ENCODE data around the gene PRRC2B. TPM values are rescaled to one million over a fixed set of nuclear protein-coding genes. Genes with fewer than 3 reads are reported as not detected.
"Not testable (repeated sequence)": the region's sequence is repeated elsewhere in the genome, so short reads cannot be mapped to it uniquely, and the experiment has no call there.

The PRRC2B gene
- total RNA-seq, 1 donor from 2014 or later = 80.7 TPM

DNA sequence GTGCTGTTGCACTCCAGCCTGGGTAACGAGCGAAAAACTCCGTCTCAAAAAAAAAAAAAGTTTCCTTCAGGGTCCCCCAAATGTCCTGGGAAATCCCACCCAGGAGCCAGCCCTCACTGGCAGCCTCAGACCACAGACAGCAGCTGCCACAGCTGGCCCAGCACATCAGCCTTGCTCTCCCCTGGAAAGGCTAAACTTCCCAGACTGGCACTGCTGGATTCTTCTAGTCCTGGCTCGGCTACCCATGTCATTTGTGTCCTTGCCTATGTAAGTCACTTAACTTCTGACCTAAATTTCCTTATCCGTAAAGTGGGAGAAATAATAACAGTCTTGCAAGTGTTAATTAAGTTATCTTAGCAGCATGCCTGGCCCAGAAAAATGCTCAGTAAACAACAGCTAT, 8.6 kb upstream of the PRRC2B start:
- DNase-seq (ENCODE audit: low spot score) (no peak), ATAC-seq (no peak)

DNA sequence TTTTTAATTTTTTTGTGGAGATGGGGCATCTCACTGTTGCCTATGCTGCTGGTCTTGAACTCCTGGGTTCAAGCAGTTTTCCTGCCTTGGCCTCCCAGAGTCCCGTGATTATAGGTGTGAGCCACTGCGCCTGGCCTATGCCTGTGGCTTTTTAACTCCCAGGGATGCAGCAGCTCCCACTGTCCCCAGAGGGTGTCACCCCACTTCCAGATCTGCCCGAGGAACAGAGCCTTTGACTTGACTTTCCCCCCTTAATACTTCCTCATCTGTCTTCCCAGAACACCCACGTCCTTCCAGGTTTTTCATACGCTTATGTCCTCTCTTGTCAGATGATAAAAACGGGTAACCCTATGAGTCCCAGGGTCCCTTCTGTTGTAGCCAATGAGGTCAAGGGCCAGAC, 7.6 kb upstream of the PRRC2B start:
- no peak for ATAC-seq
- no peak for DNase-seq (ENCODE audit: low spot score)

GRCh38 chr9:131387394-131387793, 6.5 kb upstream of the PRRC2B start:
- ATAC-seq (no peak), DNase-seq (ENCODE audit: low spot score) (no peak)

DNA sequence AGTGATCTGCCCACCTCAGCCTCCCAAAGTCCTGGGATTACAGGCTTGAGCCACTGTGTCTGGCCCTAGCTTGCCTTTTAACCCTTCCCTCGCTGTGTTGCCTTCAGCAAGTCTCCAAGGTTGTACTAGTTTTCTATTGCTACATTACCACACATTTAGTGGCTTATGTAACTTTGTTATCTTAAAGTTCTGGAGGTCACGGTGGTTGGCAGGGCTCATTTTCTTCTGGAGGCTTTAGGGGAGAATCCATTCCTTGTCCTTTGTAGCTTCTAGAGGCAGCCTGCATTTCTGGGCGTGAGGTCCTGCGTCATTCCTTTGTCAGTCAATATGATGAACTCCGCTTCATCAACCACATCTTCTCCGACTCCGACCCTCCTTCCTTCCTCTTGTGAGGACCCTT, 2.9 kb upstream of the PRRC2B start:
- ATAC-seq (no peak), DNase-seq (ENCODE audit: low spot score) (no peak)

- DNase-seq (ENCODE audit: low spot score) = no peak
- ATAC-seq = no peak
These were observed 2.4 kb upstream of the PRRC2B start for GRCh38 chr9:131391504-131391903.

DNA sequence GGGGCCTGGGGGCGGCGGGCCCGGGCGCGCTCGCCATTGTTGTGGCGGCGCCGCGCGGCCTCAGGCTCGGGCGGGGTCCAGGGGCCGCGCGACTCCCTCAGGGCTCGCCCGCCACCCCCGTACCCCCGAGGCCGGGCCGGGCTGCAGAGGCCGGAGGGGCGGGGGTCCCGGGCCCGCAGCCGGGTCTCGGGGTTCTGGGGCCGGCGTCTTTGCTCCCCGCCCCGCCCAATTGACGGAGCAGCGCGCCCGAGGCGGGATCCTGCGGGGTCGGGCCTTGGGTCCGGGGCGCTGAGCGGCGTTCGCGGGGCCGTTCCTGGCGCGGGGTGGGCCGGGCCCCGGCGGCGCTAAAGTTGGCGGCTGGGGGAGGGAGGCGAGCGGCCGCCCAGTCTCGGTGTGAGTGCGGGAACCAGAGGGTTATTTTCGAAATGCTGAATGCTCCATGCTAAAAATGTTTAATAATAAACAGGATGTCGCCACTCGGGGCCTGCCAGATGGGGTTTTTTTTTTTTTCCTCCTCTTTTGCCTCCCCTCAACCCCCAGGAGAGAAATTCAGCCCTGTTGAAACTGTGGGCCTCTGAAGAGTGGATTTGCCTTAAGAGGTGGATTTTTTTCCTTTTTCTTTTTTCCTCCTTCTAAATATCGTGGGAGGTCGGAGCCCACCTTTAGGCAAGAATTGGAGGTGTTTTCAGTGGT, 724 bp downstream of the PRRC2B start:
- peak; percentile 26 for ATAC-seq
- DNase-seq (ENCODE audit: low spot score) = peak; percentile 70

- ATAC-seq = peak; percentile 34
- DNase-seq (ENCODE audit: low spot score) = peak; percentile 69
These were observed 1.5 kb downstream of the PRRC2B start for GRCh38 chr9:131395157-131396098.

GRCh38 chr9:131396099-131396479, 2.2 kb downstream of the PRRC2B start:
- not testable (repeated sequence) for DNase-seq (ENCODE audit: low spot score); ATAC-seq

- no peak for ATAC-seq
- no peak for DNase-seq (ENCODE audit: low spot score)
These were observed 2.7 kb downstream of the PRRC2B start for GRCh38 chr9:131396626-131397025.

DNA sequence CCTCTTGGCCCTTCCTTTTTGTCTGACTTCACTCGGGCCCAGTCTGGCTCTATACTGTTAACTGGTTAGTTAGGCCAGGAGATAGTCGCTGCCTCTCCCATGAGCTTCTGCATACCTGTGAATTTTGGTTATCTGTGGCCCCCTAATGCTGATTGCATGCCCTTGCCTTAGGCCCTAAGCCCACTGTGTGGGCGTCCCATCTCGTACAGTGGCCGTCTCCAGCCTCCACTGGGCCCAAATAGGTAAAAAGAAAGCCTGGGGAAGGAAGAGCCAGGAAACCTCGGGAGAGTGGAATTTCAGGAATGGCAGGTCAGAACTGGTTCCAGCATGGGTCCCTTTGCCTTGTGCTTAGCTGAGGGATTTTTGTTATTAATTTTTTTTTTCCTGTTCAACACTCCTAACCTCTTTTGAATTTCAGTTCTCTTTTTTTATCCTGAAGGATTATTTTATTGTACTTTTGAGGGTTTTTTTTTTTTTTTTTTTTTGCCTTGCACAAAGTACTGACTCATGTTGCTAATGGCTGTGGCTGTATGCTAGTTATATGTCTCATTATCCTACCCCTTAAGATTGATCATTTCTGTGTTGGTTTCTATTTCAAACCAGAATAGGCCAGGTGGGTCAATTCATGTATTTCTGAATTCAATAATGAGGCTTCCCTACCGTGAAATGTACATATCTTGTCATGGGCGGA, 3.4 kb downstream of the PRRC2B start:
- ATAC-seq (no peak), DNase-seq (ENCODE audit: low spot score) (no peak)

DNA sequence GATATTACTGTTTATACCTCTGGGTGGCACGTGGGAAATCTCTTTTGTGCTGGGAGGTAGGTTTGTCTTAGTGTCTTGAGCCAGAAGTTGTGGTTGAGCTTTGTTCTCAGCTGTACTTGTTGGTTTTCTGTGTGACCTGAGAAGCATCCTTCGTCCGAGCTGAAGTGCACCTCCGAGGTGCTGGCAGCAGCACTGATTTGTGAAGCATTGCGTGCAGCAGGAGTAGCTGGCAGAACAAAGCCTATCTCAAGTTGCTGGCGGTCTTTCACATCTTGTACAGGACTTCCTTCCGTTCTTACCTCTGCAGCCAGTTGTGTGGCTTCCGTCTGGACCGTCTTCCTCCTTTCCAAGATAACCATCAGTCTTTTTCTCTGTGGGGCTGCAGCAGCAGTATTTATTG, 4.3 kb downstream of the PRRC2B start:
- ATAC-seq (no peak), DNase-seq (ENCODE audit: low spot score) (no peak)

- ATAC-seq = no peak
- no peak for DNase-seq (ENCODE audit: low spot score)
These were observed 6.1 kb downstream of the PRRC2B start for GRCh38 chr9:131399972-131400371.

DNA sequence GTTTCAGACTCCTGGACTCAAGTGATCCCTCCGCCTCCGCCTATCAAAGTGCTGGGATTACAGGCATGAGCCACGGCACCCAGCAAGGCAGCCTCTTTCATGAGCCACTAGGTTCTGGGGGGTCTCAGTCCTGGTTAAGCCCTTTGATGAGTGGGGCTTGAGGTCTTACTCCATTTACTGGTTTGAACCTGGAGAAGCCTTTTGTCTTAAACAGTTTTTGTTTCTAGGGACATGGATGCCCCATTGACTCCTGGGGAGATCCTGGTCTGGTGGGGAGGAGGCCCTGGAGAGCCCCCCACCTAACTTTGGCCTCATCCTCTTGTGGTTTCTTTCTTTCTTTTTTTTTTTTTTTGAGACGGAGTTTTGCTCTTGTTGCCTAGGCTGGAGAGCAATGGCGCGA, 6.7 kb downstream of the PRRC2B start:
- ATAC-seq = no peak
- DNase-seq (ENCODE audit: low spot score) = no peak

- no peak for DNase-seq (ENCODE audit: low spot score)
- no peak for ATAC-seq
These were observed 8.2 kb downstream of the PRRC2B start for GRCh38 chr9:131402073-131402472.

DNA sequence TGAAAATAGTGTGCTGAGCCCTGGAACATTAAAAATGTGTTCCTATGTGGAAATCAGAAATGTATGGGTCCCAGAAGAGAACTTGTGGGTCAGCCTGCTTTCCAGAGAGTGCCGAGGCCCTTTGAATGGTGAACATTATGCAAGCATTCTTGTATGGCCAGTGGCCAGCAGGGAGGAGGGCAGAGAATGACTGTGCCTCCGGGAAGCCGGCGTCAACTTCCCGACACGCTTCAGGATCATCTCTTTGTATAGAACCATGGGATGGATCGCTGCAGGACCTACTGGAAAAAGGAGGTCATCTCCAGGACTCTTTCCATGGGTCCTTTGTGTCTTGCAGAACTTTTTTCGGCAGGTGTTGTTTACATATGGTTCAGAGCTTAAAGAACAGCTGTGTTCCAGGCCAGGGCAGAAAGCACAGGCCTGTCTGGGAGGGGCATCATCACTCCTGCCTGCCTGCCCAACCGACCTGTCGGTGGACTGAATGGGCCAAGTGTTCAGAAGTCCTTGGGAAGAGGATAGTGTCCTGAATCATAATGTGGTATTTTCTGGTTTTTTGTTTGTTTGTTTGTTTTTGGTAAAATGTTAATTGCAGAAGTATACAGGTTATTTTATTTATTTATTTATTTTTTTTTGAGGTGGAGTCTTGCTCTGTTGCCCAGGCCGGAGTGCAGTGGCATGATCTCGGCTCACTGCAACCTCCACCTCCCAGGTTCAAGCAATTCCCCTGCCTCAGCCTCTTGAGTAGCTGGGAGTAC, 9.0 kb downstream of the PRRC2B start:
- peak; percentile 84 for ATAC-seq
- peak; percentile 89 for DNase-seq (ENCODE audit: low spot score)

DNA sequence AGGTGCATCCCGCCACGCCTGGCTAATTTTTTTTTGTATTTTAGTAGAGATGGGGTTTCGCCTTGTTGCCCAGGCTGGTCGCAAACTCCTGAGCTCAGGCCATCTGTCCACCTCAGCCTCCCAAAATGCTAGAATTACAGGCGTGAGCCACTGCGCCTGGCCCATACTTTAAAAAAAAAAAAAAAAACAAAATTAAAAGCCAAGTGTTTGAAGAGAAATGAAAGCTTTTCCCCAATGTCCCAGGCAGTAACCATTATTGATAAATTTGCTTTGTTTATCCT, 9.5 kb downstream of the PRRC2B start:
- ATAC-seq (no peak), DNase-seq (ENCODE audit: low spot score) (no peak)

DNA sequence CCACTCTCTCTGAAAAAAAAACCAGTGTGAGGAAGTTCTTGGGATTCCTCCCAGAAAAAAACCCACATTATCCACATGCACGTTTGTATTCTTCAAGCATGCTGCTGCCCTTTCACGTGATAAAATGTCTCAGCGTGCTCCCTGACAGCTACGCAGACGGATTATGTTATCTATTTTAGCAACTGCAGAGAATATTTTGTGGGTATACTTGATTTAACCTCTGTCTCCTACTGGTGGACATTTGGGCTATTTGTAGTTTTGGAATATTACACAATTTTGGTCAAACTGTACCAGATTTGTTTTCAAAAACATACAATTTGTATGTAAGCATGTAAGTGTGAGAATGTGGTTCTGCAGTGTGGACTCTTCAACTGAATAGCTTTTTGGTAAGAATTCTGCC, 10.7 kb downstream of the PRRC2B start:
- no peak for DNase-seq (ENCODE audit: low spot score)
- ATAC-seq = no peak

DNA sequence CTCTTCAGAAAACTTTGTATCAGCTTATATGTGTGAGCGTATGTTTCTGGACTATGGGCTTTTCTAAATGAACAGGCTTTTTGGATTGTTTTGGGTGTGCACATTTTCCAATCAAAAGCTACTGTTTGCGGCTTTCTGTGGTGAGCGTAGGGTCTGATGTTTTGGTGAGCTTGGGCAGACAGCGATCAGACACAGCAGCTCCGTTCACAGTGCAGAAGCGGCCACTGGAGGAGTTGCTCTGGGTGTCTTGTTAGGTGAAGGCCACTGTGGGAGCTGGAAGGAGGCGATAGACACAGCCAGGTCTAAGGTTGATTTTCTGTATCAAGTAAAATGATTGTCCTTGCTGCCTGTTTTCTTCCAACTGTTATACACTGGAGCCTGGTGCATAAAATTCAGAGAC, 11.1 kb downstream of the PRRC2B start:
- DNase-seq (ENCODE audit: low spot score) (no peak), ATAC-seq (no peak)

- ATAC-seq = no peak
- no peak for DNase-seq (ENCODE audit: low spot score)
These were observed 11.5 kb downstream of the PRRC2B start for GRCh38 chr9:131405428-131405827.

- no peak for DNase-seq (ENCODE audit: low spot score)
- peak; percentile 57 for ATAC-seq
These were observed 12.1 kb downstream of the PRRC2B start for GRCh38 chr9:131405858-131406537.
